WERI-Rb-1 (cell line): Measurements from ENCODE around the gene BGN.

Source experiments
- DNase-seq: peaks from one replicate; pipeline ENCODE4 v3.0.0-alpha.2; 2020
- H3K27ac ChIP-seq: fragments of 250-450 bp; sonication (Bioruptor Pico); 2 replicates; pipeline ENCODE4 v1.5.1; 2020; ENCODE audit warnings: mild to moderate bottlenecking, moderate library complexity
- H3K27me3 ChIP-seq: fragments of 250-450 bp; sonication (Bioruptor Pico); 2 replicates; pipeline ENCODE4 v1.5.1; 2021; ENCODE audit warnings: mild to moderate bottlenecking, low read depth, moderate library complexity; ENCODE audit not compliant: insufficient read depth, severe bottlenecking
- H3K36me3 ChIP-seq: fragments of 250-450 bp; sonication (Bioruptor Pico); 2 replicates; pipeline ENCODE4 v1.5.1; 2020; ENCODE audit warnings: mild to moderate bottlenecking, moderate library complexity
- H3K4me3 ChIP-seq: 2 replicates; pipeline ENCODE4 v1.5.1; 2011; ENCODE audit warnings: low read depth, mild to moderate bottlenecking, control low read depth, low read length
- H3K9me3 ChIP-seq: fragments of 250-450 bp; sonication (Bioruptor Pico); 2 replicates; pipeline ENCODE4 v1.5.1; 2021; ENCODE audit warnings: mild to moderate bottlenecking, moderate library complexity; ENCODE audit not compliant: severe bottlenecking
- TF ChIP-seq, protein P1 (sequence below): IDR thresholded peaks from 2 replicates; pipeline ENCODE4 v1.5.1; 2011; ENCODE audit warnings: low read depth, mild to moderate bottlenecking, control low read depth, inconsistent platforms, low read length

The BGN gene

DNA sequence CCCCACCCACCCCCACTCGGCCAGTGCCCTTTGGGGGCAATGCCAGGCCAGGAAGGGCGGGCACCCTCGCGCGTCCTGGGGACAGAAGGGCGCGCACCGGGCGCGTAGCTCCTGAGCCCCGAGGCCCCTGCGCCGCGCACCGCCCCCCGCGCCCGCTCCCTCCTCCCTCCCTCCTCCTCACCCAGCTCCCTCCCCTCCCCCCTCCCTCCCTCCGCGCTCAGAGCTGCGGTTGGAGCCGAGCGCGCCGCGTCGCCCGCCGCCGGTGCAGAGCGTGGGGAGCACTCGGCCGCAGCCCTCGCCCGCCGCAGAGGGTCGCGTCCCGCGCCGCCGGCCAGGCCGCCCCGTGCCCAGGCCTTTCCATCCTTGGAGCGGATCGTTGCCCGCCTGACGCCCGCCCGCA, 22.6 kb downstream of the BGN start, which contains the start of gene ATP2B3:
Gene ATP2B3, plus strand, starts transcription at position 220 of the 400 bp plus-strand sequence. CDS start 18,606 bp downstream, outside the sequence.
- DNase-seq, result peak; percentile 69
- TF ChIP-seq, protein P1, sequence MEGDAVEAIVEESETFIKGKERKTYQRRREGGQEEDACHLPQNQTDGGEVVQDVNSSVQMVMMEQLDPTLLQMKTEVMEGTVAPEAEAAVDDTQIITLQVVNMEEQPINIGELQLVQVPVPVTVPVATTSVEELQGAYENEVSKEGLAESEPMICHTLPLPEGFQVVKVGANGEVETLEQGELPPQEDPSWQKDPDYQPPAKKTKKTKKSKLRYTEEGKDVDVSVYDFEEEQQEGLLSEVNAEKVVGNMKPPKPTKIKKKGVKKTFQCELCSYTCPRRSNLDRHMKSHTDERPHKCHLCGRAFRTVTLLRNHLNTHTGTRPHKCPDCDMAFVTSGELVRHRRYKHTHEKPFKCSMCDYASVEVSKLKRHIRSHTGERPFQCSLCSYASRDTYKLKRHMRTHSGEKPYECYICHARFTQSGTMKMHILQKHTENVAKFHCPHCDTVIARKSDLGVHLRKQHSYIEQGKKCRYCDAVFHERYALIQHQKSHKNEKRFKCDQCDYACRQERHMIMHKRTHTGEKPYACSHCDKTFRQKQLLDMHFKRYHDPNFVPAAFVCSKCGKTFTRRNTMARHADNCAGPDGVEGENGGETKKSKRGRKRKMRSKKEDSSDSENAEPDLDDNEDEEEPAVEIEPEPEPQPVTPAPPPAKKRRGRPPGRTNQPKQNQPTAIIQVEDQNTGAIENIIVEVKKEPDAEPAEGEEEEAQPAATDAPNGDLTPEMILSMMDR, result no peak
- Histone ChIP-seq H3K4me3 (peak within 1 kb of the TSS; percentile 55), H3K9me3 (no peaks in the 10 kb centered on the region), H3K36me3 (no peaks in the 10 kb centered on the region; the same call in 1 of the 2 replicates), H3K27me3 (peaks cover 13% of the 10 kb centered on the region), H3K27ac (no peak within 1 kb of the TSS)

DNA sequence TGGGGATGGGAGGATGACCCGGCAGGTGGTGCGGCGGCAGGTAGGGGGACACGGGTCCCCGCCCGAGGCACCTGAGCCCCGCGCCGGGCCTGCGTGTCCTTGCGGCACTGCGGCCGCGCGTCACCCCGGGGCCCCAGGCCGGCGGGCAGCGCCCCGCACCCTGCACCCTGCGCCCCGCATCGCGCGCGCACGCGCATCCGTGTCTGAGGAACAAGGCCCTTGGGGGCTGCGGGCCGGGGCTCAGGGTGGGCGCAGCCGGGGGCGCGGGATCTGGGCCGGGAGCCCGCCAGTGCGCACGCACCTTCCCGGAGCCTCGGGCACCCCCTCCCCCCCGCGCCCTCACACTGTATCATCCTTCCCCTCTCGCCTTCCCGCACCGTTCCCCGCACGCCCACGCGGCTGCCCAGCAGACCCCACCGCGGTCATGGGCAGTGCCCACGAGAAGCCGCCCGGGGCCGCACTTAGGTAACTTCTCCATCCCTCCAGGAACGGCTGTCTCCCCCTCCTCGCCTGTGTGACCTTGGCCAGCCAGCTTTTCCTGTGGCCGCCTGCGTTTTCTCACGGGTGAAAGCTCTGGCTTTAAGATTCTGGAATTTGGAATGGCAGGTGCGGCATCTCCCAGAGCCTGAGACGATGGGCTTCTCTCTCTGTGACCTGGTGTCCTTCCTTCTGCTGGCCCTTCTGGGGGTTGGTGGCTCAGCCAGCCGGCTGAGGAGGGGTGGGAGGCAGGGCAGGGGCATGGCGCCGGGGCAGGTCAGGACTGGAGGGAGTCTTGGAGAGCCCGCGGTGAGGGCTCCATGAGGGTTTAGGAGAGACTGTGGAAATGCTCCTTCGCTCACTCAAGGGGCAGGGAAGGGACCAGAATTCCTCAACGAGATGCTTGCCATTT, 23.4 kb downstream of the BGN start:
- peak overlapping the region; percentile 55 for H3K4me3 ChIP-seq
- no peak for DNase-seq
- H3K36me3 ChIP-seq, result no peaks in the 10 kb centered on the region; the same call in 1 of the 2 replicates
- H3K27ac ChIP-seq, result no peak overlapping the region
- TF ChIP-seq, protein P1, result no peak
- H3K9me3 ChIP-seq, result no peaks in the 10 kb centered on the region
- H3K27me3 ChIP-seq, result peaks cover 13% of the 10 kb centered on the region

DNA sequence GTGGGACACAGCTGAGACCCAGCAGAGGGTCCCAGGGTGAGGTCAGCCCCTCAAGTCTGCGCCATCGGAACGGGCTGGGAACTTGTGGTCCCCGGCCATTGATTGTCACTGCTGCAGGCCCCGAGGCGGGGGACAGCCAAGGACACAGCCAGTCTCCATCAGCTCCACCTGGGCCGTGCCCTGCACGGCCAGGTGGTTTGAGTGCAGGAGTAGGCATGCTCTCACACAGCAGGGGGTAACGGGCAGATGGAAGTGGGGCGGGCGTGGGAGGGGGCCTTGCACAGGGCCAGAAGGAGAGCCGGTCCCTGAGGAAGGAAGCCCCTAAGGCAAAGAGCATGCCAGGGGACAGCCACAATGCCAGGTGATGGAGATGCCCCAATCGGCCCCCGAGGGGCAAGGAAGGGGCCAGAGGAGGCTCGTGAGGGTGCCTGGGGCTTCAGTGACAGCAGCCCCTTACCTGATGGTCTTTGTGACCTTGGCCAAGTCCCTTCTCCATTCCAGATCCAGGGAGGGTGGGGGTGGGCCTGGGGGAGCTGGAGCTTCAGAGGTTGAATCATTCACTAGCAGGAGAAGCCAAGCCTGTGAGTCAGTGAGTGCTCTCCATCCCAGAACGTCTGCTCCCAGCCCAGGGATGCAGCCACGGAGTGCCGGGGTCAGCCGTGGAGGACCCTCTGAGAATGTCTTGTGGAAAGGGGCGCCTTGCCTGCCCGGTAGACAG, 24.9 kb downstream of the BGN start:
- H3K4me3 ChIP-seq, result no peak overlapping the region
- TF ChIP-seq, protein P1, result no peak
- peak; percentile 44 for DNase-seq
- H3K27me3 ChIP-seq, result peaks cover 13% of the 10 kb centered on the region
- no peak overlapping the region for H3K27ac ChIP-seq
- H3K9me3 ChIP-seq, result no peaks in the 10 kb centered on the region
- H3K36me3 ChIP-seq, result no peaks in the 10 kb centered on the region; the same call in 1 of the 2 replicates

DNA sequence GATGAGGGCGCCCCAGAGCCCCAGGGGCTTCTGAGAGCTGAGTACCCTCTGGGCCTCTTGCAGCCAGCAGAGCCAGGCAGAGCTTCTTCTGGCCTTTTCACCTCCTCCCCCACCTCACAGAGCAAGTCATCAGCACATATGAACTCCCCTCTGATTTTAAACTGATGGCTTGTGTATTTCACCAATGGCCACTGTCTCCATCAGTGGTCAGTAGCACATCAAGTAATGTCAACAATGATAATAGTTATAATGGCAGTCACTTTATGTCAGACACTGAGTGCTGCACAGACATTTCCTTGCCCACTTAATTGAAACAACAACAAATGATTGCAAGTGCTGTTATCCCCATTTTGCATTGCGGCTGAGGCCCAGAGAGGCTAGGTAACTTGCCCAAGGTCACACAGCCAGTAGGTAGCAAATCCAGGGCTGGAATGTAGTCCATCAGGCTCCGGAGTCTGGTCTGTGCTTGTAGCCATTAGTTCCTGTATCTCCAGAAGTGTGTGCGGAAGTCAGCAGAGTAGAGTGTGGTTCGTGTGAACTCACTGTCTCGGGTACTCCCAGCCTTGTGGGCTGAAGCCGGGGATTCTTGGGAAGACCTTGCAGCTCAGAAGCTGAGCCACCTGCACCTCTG, 25.6 kb downstream of the BGN start:
- H3K27ac ChIP-seq, result no peak overlapping the region
- no peak for DNase-seq
- TF ChIP-seq, protein P1, result no peak
- no peak overlapping the region for H3K4me3 ChIP-seq
- no peaks in the 10 kb centered on the region for H3K9me3 ChIP-seq
- H3K36me3 ChIP-seq, result no peaks in the 10 kb centered on the region; the same call in 1 of the 2 replicates
- peaks cover 15% of the 10 kb centered on the region for H3K27me3 ChIP-seq

DNA sequence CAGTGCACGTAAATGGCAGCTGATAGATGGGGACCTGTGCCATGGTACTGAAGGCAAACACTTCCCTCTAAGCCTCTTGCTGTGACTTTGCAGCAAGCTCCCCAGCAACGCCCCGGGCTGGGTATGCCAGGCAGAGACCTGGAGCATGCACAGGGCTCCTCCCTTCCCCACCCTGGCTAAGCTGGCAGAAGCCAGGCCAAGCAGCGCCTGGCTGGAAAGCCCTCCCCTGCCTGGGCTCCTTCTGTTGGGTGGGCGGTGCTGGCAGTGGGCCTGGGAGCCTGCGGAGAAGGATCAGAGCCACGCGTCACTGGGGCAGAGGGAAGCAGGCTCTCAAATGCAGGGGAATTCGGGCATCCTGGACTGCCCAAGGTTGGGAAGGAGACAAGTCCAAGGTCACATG, 26.3 kb downstream of the BGN start:
- no peaks in the 10 kb centered on the region; the same call in 1 of the 2 replicates for H3K36me3 ChIP-seq
- H3K27ac ChIP-seq, result no peak overlapping the region
- DNase-seq, result no peak
- TF ChIP-seq, protein P1, result no peak
- peaks cover 15% of the 10 kb centered on the region for H3K27me3 ChIP-seq
- no peaks in the 10 kb centered on the region for H3K9me3 ChIP-seq
- H3K4me3 ChIP-seq, result no peak overlapping the region
